ENCODE data around the gene NCF4. TPM values are rescaled to one million over a fixed set of nuclear protein-coding genes. Genes with fewer than 3 reads are reported as not detected.

NCF4 gene
- total and polyA plus RNA-seq, 8 donors, result 3.2 to 68.1 (median 3.7) TPM

DNA sequence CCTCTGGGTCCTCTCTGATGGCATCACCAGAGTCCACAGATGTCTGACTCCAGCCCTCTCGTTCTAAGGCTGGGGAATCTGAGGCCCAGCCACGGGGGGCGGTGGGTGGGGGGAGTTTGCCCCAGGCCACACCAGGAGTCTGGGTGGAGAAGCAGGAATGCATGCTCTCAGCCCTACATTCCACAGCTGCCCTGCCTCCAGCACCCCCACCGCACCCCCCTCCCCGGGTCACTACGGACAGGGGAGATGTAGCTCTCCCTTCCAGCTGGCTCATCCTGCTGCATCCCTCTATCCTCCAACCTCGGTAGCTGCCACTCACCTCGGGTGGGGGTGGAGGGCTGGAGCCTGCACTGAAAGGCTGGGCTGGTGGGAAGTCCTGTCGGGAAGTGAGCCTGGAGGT, 41.7 kb upstream of the NCF4 start:
- intact Hi-C loops (cut with DNase I), result no loop called here
- H3K4me3 ChIP-seq, result no peak overlapping the region
- H3K27ac ChIP-seq, result no peak overlapping the region
- ATAC-seq (no peak), DNase-seq (no peak)
- peaks cover 66 to 96% of the 10 kb centered on the region in 2 donors for H3K27me3 ChIP-seq
- TF ChIP-seq, protein P1, sequence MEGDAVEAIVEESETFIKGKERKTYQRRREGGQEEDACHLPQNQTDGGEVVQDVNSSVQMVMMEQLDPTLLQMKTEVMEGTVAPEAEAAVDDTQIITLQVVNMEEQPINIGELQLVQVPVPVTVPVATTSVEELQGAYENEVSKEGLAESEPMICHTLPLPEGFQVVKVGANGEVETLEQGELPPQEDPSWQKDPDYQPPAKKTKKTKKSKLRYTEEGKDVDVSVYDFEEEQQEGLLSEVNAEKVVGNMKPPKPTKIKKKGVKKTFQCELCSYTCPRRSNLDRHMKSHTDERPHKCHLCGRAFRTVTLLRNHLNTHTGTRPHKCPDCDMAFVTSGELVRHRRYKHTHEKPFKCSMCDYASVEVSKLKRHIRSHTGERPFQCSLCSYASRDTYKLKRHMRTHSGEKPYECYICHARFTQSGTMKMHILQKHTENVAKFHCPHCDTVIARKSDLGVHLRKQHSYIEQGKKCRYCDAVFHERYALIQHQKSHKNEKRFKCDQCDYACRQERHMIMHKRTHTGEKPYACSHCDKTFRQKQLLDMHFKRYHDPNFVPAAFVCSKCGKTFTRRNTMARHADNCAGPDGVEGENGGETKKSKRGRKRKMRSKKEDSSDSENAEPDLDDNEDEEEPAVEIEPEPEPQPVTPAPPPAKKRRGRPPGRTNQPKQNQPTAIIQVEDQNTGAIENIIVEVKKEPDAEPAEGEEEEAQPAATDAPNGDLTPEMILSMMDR (IDR thresholded peaks at IDR 0.05), result no peak
- H3K36me3 ChIP-seq, result no peaks in the 10 kb centered on the region
- H3K9me3 ChIP-seq, result no peaks in the 10 kb centered on the region
- H3K4me1 ChIP-seq, result peaks cover 10 to 13% of the 10 kb centered on the region in 2 donors

DNA sequence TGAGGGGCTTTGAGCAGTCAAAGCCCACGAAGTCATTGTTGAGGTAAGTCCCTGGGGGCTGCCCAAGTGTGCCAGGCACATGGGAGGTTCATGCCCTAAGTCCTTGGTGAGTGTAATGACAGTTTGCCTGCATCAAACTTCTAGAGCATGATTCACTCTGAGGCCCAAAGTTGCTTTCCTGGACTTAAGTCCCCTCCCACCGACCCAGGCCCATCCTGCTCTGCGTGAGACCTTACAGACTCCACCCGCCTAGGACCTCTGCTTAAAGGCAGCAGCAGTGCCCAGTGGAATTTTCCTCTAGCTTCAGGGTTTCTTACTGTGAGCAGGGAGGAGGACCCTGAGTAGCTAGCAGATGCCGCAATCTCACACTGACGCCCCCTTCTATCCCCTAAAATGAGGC, 38.2 kb upstream of the NCF4 start:
- Histone ChIP-seq H3K9me3 (no peaks in the 10 kb centered on the region), H3K4me3 (no peak overlapping the region), H3K27me3 (peaks cover 42 to 86% of the 10 kb centered on the region in 2 donors), H3K36me3 (no peaks in the 10 kb centered on the region), H3K27ac (no peak overlapping the region), H3K4me1 (no peaks in the 10 kb centered on the region)
- intact Hi-C loops (cut with DNase I), result no loop called here
- no peak for DNase-seq
- TF ChIP-seq, protein P1 (IDR thresholded peaks at IDR 0.05), result no peak
- ATAC-seq, result no peak

DNA sequence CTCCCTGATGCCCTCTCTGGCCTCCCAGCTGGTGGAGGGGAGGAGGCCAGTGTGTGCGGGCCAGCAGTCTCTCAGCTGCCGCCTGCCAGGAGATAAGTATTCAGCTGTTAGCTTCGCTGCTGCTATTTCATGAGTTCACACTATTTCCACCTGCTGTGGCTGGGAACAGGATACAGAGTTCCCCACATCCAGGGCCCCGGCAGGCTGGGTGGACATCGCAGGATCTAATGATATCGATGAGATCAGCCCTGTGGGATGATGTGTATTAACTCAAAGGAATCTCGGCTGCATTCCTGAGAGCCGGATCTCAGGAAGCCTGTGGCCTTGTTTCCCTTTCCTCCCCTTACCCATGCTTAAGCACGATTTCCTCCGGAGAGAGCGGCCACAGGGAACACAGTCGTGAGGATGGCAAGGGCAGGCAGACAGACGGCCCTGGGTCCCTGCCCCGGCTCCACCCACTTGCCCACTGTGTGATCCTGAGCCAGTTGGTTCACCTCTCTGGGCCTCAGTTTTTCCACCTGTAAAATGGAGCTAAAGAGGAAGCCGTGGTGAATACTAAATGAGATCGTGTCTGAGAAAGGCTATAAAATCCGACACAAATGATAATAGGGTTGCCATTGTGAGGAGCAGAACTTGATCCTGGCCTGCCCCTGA, 37.5 kb upstream of the NCF4 start:
- Histone ChIP-seq H3K36me3 (no peaks in the 10 kb centered on the region), H3K9me3 (no peaks in the 10 kb centered on the region), H3K27me3 (peaks cover 35 to 86% of the 10 kb centered on the region in 2 donors), H3K4me1 (no peaks in the 10 kb centered on the region), H3K27ac (no peak overlapping the region), H3K4me3 (no peak overlapping the region)
- DNase-seq (no peak), ATAC-seq (no peak)
- intact Hi-C loops (cut with DNase I), result no loop called here
- TF ChIP-seq, protein P1 (IDR thresholded peaks at IDR 0.05), result no peak

DNA sequence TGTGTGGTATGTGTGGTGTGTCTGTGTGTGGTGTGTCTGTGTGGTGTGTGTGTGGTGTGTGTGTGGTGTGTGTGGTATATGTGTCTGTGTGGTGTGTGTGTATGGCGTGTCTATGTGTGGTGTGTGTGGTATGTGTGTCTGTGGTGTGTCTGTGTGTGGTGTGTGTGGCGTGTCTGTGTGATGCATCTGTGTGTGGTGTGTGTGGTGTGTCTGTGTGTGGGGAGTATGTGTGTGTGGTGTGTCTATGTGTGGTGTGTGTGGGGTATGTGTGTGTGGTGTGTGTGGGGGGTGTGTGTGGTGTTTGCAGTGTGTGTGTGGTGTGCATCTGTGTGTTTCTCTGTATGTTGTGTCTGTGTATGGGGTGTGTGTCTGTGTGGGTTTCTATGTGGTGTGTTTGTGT, 36.2 kb upstream of the NCF4 start:
- TF ChIP-seq, protein P1 (IDR thresholded peaks at IDR 0.05), result no peak
- intact Hi-C loops (cut with DNase I), result no loop called here
- no peaks in the 10 kb centered on the region for H3K36me3 ChIP-seq
- DNase-seq, result no peak
- no peaks in the 10 kb centered on the region for H3K9me3 ChIP-seq
- H3K4me3 ChIP-seq, result no peak overlapping the region
- H3K4me1 ChIP-seq, result no peaks in the 10 kb centered on the region
- ATAC-seq, result no peak
- H3K27ac ChIP-seq, result no peak overlapping the region
- H3K27me3 ChIP-seq, result peaks cover 21 to 81% of the 10 kb centered on the region in 2 donors

DNA sequence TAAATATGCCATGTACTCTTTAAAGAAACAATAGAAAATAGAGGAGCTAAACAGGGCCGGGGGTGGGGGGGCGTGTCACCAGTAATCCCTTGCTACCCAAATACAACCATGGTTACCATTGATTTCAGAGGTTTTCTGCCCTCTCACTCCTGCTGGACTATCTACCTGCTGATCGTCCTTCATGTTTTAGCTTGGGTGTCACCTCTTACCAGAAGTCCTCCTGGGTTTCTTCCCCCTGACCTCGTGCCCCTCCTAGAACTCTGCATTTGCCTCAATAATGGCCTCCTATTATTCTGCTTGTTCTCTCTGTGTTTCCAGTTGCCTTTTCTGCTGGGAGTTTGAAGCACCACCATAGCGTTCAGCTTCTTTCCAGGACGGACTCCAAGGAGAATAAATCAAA, 34.5 kb upstream of the NCF4 start:
- TF ChIP-seq, protein P1 (IDR thresholded peaks at IDR 0.05), result no peak
- peaks cover 8 to 74% of the 10 kb centered on the region in 2 donors for H3K27me3 ChIP-seq
- intact Hi-C loops (cut with DNase I), result no loop called here
- H3K4me1 ChIP-seq, result peaks cover 0 to 9% of the 10 kb centered on the region in 2 donors
- H3K27ac ChIP-seq, result no peak overlapping the region
- no peaks in the 10 kb centered on the region for H3K9me3 ChIP-seq
- ATAC-seq (no peak), DNase-seq (no peak)
- H3K36me3 ChIP-seq, result no peaks in the 10 kb centered on the region
- no peak overlapping the region for H3K4me3 ChIP-seq
